Naive B cell (primary cell): ENCODE results near the gene FAM170B. TPM values are rescaled to one million over a fixed set of nuclear protein-coding genes. Genes with fewer than 3 reads are reported as not detected.

Experiments used
- ATAC-seq, 2 donors: fragments of 150-1000 bp; cut with Tn5 transposase; 2 replicates each; pipeline ENCODE4 v1.10.0; 2021; ENCODE audit warnings: low read depth in 2 of 2, mild to moderate bottlenecking in 2 of 2, moderate library complexity in 2 of 2
- DNase-seq: peaks from one replicate; pipeline ENCODE4 v3.0.0; 2022
- H3K27ac Mint-ChIP-seq, 6 donors: one replicate each; pipeline ENCODE4 v1.8.0; 2020 to 2022; ENCODE audit warnings: mild to moderate bottlenecking in 6 of 6, mixed read lengths in 6 of 6, moderate library complexity in 5 of 6, inconsistent platforms in 2 of 6
- H3K27me3 Mint-ChIP-seq, 3 donors: one replicate each; pipeline ENCODE4 v1.8.0; 2021 to 2022; ENCODE audit warnings: mixed read lengths in 3 of 3, mild to moderate bottlenecking in 1 of 3
- H3K36me3 Mint-ChIP-seq, 2 donors: one replicate each; pipeline ENCODE4 v1.8.0; 2020 to 2022; ENCODE audit warnings: mixed read lengths in 2 of 2, inconsistent platforms in 1 of 2, mild to moderate bottlenecking in 1 of 2
- H3K4me1 Mint-ChIP-seq, 3 donors: one replicate each; pipeline ENCODE4 v1.8.0; 2020 to 2022; ENCODE audit warnings: mixed read lengths in 3 of 3, inconsistent platforms in 1 of 3, mild to moderate bottlenecking in 1 of 3, moderate library complexity in 1 of 3
- H3K4me3 Mint-ChIP-seq, 8 donors: one replicate each; pipeline ENCODE4 v1.8.0; 2020 to 2022; ENCODE audit warnings: mild to moderate bottlenecking in 8 of 8, mixed read lengths in 8 of 8, moderate library complexity in 8 of 8, inconsistent platforms in 2 of 8
- H3K9me3 Mint-ChIP-seq, 7 donors: one replicate each; pipeline ENCODE4 v1.8.0; 2020 to 2022; ENCODE audit warnings: mixed read lengths in 7 of 7, mild to moderate bottlenecking in 5 of 7, inconsistent platforms in 2 of 7, moderate library complexity in 1 of 7
- polyA plus RNA-seq, 6 donors: library from polyadenylated mRNA; unstranded; fragments of 300-500 nt; fragmentation: Illumina TruSeq; gene quantifications; one replicate each; pipeline ENCODE4 v1.2.3, GENCODE V29; 2021; ENCODE audit warnings: low read depth in 6 of 6

The FAM170B gene
- polyA plus RNA-seq, 6 donors from 2014 or later: not detected

DNA sequence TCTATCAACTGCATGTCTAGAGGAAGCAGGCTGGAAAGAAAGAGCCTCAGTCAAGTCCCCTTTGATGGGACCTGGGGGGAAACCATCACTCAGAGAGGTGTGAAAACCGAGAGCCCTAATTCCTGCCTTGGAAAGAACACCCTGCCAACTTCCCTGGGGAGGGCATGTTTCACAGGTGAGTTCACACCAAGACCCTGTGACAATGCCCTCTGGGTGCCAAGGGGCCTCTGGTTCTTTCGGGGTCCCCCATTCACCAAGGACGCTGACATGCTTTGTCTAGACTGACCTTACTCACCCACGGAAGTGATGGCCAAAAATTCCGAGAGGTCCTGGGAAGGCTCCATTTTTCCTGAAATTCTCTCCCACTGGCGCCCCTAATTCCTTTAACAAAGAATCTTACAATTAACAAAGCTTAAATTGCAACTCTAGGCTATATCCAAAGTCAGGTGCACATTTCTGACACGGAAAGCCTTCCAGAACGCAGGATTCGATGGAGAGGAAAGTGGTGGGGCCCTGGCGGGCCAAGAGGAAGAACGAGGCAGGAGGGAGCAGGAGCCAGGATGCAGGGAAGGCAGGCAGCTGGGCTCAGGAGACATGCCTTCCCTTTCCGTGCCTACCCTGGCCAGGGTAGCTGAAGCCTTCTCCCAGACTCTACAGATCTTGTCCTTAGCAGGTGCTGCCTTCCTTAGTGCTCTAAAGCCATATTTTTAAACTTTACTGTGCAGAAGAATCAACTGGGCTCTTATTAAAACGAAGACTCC is 42.2 kb downstream of the FAM170B start:
- H3K9me3 Mint-ChIP-seq: peaks cover 9 to 16% (median 11%) of the 10 kb centered on the region in 7 donors
- peaks cover 7 to 11% of the 10 kb centered on the region in 2 donors for H3K36me3 Mint-ChIP-seq
- no peak for ATAC-seq
- no peak overlapping the region for H3K4me3 Mint-ChIP-seq
- H3K27me3 Mint-ChIP-seq: peaks cover 16 to 32% (median 26%) of the 10 kb centered on the region in 3 donors
- no peaks in the 10 kb centered on the region for H3K4me1 Mint-ChIP-seq
- peak overlapping the region in 1 of 6 donors; percentile 24 for H3K27ac Mint-ChIP-seq
- no peak for DNase-seq

DNA sequence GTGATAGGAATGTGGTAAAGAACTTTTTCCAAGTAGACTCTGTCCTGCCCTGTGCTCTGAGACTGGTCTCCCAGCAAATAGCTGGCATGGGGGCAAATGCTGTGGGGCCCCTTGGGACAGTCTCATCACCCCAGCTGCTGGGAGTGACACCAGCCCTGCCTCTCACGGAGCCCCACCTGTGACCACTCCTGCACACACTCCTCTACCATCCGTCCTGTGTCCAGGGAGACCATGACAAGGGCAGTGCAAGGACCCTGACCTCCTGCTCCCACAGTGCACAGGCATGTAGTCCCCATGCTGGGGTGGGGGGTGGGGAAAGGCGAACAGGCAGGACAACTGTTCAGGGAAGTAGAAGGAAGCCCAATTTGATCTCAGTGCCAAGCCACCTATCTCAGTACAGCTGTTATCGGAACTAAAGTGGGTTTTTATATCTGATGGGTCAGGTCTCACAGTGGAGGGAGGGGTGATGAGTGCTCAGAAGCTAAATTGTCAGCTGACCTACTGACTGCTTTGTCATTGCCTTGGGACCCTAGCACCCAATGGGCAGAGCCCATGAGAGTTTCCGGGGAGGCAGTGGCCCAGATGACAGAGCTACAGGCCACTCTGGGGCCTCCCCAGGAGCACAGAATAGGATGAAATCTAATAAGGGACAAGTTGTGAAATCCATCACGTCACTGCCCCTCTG is 43.0 kb downstream of the FAM170B start:
- Mint-ChIP-seq H3K4me1 (no peaks in the 10 kb centered on the region), H3K36me3 (peaks cover 7 to 17% of the 10 kb centered on the region in 2 donors), H3K9me3 (peaks cover 14 to 21% (median 15%) of the 10 kb centered on the region in 7 donors), H3K27me3 (peaks cover 16 to 31% (median 22%) of the 10 kb centered on the region in 3 donors), H3K4me3 (no peak overlapping the region), H3K27ac (no peak overlapping the region)
- no peak for DNase-seq
- ATAC-seq: no peak

DNA sequence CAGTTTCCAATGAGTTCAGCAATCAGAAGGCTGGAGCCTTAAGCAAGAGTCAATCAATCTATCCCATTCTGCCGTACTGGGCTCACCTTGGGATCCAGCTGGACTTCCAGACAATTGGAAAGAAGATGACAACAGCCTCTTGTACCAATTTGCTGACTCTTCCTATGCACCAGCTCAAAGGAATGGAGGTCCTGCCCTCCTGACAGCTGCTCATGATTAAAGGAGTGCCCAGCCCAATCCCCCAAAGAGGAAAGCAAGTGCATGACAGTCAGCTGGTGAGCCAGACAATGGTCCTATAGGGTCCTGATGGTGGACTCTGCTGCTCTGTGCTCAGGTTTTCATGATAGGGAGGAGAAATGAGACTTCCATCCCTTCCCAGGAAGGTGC is 43.6 kb downstream of the FAM170B start:
- no peak for ATAC-seq
- no peak for DNase-seq
- Mint-ChIP-seq H3K27me3 (peaks cover 16 to 25% (median 22%) of the 10 kb centered on the region in 3 donors), H3K27ac (no peak overlapping the region), H3K4me3 (no peak overlapping the region), H3K36me3 (peaks cover 7 to 17% of the 10 kb centered on the region in 2 donors), H3K9me3 (peaks cover 14 to 21% (median 16%) of the 10 kb centered on the region in 7 donors), H3K4me1 (no peaks in the 10 kb centered on the region)

DNA sequence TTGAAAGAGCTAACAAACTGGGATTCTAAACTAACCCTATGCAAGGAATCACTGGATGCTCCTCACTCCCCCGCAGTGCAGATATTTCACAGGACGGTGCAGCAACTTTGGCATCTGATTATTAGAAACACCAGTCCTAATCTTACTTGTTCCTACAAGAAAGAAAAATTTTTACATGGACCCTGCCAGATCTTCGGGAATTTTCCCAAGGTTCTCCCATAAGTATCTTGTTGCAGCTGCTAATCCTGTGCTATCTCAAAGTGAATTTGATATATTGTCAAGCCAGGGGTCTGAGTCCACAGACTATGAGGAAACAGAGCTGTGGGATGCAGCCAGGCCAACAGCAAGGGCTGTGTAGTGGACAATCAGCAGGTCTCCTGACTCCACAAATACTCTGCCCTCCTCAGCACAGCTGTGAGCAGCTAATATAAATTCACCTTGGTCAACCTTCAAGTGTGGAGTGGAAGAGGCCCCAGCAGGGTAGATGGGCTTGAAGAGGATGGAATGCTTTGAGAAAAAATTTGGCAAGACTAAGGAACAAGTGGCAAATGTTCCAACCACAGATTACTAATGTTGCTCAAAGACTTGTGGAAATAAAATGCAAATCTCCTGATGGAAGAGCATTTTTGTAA is 44.1 kb downstream of the FAM170B start:
- H3K4me1 Mint-ChIP-seq: no peaks in the 10 kb centered on the region
- H3K4me3 Mint-ChIP-seq: no peak overlapping the region
- peaks cover 14 to 21% (median 16%) of the 10 kb centered on the region in 7 donors for H3K9me3 Mint-ChIP-seq
- H3K27me3 Mint-ChIP-seq: peaks cover 16 to 24% (median 22%) of the 10 kb centered on the region in 3 donors
- peaks cover 7 to 17% of the 10 kb centered on the region in 2 donors for H3K36me3 Mint-ChIP-seq
- DNase-seq (no peak), ATAC-seq (no peak)
- H3K27ac Mint-ChIP-seq: no peak overlapping the region

DNA sequence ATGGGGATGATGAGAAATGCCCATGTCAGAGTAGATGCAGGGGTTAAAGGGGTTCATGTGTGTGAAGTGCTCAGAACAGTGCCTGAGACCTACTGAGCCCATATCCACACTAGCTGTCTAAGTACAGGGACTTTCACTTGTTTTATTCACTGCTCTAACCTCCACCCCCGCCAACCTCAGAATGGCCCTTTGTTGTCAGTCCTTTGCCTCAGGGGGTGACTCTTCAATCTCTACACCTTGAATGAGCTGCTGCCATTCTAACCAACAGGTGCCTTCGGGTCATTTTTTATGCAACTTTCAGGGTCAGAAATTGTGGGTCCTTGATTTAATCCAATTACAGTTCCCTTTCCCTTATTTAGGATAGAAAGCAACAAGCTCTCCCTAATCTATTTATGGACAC is 44.7 kb downstream of the FAM170B start:
- peaks cover 7 to 17% of the 10 kb centered on the region in 2 donors for H3K36me3 Mint-ChIP-seq
- peaks cover 14 to 21% (median 16%) of the 10 kb centered on the region in 7 donors for H3K9me3 Mint-ChIP-seq
- H3K27me3 Mint-ChIP-seq: peaks cover 14 to 24% (median 22%) of the 10 kb centered on the region in 3 donors
- H3K27ac Mint-ChIP-seq: no peak overlapping the region
- DNase-seq (no peak), ATAC-seq (no peak)
- no peaks in the 10 kb centered on the region for H3K4me1 Mint-ChIP-seq
- no peak overlapping the region for H3K4me3 Mint-ChIP-seq

DNA sequence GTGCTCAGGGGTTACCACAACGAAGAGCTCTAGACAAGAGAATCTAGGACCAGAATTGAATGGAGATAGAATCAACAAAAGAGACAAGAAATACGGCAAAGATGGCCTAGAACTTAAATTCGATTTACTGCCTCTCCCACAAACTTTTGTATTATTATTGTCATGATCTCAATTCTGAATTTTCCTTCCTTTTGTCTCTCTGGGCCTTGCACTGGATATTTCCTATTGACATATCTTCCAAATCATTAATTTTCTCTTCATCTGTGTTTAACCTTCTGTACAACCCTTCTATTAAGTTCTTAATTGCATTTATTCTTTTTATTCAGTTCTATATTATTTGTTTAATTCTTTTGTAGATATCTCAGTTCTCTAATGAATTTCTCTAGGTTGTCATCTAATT is 46.9 kb downstream of the FAM170B start:
- DNase-seq (no peak), ATAC-seq (no peak)
- Mint-ChIP-seq H3K27me3 (peaks cover 12 to 18% (median 15%) of the 10 kb centered on the region in 3 donors), H3K4me1 (no peaks in the 10 kb centered on the region), H3K36me3 (peaks cover 7 to 17% of the 10 kb centered on the region in 2 donors), H3K27ac (no peak overlapping the region), H3K9me3 (peaks cover 14 to 21% (median 16%) of the 10 kb centered on the region in 7 donors), H3K4me3 (no peak overlapping the region)

DNA sequence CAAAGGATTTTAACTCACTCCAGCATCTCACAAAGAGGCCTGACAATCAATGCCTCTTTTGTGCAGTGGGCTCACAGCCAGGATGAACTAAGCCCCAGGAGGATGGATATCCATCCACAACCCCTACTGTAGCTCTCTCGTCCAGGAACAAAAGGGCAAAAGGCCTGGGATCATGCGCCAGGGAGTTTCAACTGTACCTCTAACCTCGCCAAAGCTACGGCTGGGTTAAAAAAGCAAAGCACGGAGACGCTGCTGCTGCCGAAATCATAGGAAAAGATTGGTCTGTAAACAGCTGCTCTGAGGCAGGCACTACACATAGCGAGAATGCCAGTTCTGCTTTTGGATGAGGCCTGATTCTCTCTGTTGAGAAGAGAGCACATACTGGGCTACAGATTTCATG is 50.6 kb downstream of the FAM170B start:
- peaks cover 5 to 8% (median 8%) of the 10 kb centered on the region in 3 donors for H3K27me3 Mint-ChIP-seq
- H3K4me3 Mint-ChIP-seq: no peak overlapping the region
- no peak for ATAC-seq
- H3K36me3 Mint-ChIP-seq: peaks cover 7 to 17% of the 10 kb centered on the region in 2 donors
- H3K27ac Mint-ChIP-seq: no peak overlapping the region
- no peak for DNase-seq
- H3K9me3 Mint-ChIP-seq: peaks cover 14 to 21% (median 16%) of the 10 kb centered on the region in 7 donors
- no peaks in the 10 kb centered on the region for H3K4me1 Mint-ChIP-seq

DNA sequence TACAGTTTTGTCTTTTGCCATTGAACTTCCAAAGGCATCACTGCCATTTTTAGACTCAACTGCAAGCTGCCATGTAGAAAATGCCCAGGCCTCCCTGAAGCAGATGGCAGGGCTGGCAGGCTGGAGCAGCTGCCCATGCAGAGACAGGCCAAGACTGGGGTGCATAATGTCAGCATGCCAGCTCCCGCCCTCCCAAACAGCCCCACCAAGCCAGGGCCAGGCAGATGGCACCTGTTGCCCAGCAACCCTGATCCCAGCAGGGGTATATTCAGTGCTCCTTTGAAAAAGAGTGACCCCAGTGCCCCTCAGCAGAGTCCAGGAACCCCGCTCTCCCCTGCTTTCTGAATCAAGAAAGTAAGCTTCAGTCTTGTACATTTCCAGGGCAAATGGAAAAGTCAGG is 51.1 kb downstream of the FAM170B start:
- H3K9me3 Mint-ChIP-seq: peaks cover 13 to 21% (median 16%) of the 10 kb centered on the region in 7 donors
- DNase-seq (no peak), ATAC-seq (no peak)
- H3K4me1 Mint-ChIP-seq: no peaks in the 10 kb centered on the region
- peaks cover 7 to 17% of the 10 kb centered on the region in 2 donors for H3K36me3 Mint-ChIP-seq
- no peak overlapping the region for H3K4me3 Mint-ChIP-seq
- H3K27me3 Mint-ChIP-seq: peaks cover 7 to 8% (median 8%) of the 10 kb centered on the region in 3 donors
- H3K27ac Mint-ChIP-seq: no peak overlapping the region

DNA sequence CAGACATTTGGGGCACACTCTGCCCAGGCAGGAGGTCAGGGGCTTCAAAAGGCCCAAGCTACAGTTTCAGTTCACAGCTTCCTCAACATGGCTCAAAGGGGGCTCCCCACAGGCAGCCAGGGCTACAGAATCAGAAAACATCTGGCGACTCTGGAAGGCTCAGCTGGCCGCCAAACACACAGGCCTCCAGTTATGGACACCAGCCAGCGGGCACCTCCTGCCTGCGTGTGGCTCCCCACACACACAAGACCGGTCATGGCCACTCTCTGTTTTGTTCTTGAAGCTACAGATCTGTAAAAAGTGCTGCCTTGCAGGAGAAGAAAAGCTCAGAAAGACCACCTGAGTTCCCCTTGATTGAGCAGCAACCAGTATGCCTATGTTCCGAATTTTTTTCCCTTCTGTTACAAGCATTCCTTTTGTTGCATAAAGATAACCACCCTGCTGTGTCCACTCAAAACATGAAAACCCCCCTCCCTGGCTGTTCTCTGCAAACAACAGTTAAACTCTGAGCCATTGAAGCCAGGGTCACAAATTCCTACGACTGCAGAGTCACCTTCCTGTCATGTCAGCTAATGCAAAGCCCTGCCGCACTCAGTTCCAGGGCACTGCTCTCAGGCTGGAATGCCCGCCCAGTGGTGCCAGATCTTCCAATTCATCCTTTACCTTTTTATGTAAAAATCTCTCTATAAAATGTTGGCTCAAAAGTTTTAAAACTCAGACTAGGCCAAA is 52.1 kb downstream of the FAM170B start:
- H3K27me3 Mint-ChIP-seq: peaks cover 16 to 18% (median 18%) of the 10 kb centered on the region in 3 donors
- ATAC-seq (no peak), DNase-seq (no peak)
- H3K36me3 Mint-ChIP-seq: peaks cover 0 to 7% of the 10 kb centered on the region in 2 donors
- H3K4me1 Mint-ChIP-seq: no peaks in the 10 kb centered on the region
- no peak overlapping the region for H3K27ac Mint-ChIP-seq
- no peak overlapping the region for H3K4me3 Mint-ChIP-seq
- peaks cover 5 to 10% (median 7%) of the 10 kb centered on the region in 7 donors for H3K9me3 Mint-ChIP-seq

Other genes with a start within 250 kb of the FAM170B start
- gene LRRC18, start 194.2 kb downstream of the FAM170B start, polyA plus RNA-seq: 1 to 10 TPM in 3 of 6 donors, under 1 TPM in 2, not detected in 1; 0.35 to 2.0 (median 1.1) TPM
- under 1 TPM in 3 of 6 donors, not detected in 3; 0.04 to 0.17 (median 0.11) TPM for gene VSTM4, start 18.5 kb downstream of the FAM170B start, polyA plus RNA-seq
- gene TMEM273, start 54.4 kb upstream of the FAM170B start, polyA plus RNA-seq: 1 to 10 TPM; 1.2 to 7.1 (median 2.6) TPM
- not detected for gene C10orf71, start 165.1 kb upstream of the FAM170B start, polyA plus RNA-seq